ENCODE results near the gene PIGN.

GRCh38 chr18:62097698-62098097, 89.2 kb downstream of the PIGN start:
- no peak for TF ChIP-seq SMC3 (conservative IDR thresholded peaks at IDR 0.05; ENCODE audit: poor library complexity)
- TF ChIP-seq CTCF (IDR thresholded peaks at IDR 0.05; ENCODE audit: poor library complexity, severe bottlenecking) = no peak
- no peak for TF ChIP-seq MXI1 (conservative IDR thresholded peaks at IDR 0.05; ENCODE audit: poor library complexity, severe bottlenecking)
- no peak for TF ChIP-seq TAF1 (IDR thresholded peaks at IDR 0.05; ENCODE audit: low read depth)

Measured in neural cell (in vitro differentiated cells).